H1 (cell line): ENCODE measurements around the gene USPL1. TPM values are rescaled to one million over a fixed set of nuclear protein-coding genes. Genes with fewer than 3 reads are reported as not detected.

Source experiments
- CTCF ChIA-PET: fragments of 300-600 bp; sonication (Branson Sonifier 250); formaldehyde crosslinking; loops from one replicate; lab custom pipeline; 2021; ENCODE audit not compliant: partially characterized antibody; lab: Charles Lee
- POLR2A ChIA-PET: fragments of 300-600 bp; sonication (Branson Sonifier 250); formaldehyde crosslinking; loops from one replicate; lab custom pipeline; 2021; ENCODE audit warnings: inconsistent platforms; ENCODE audit not compliant: partially characterized antibody; lab: Charles Lee
- DNase-seq, 2 experiments: peaks; one replicate each; pipeline versions ENCODE4 v3.0.0 to v3.0.0-alpha.2; 2010 to 2022; ENCODE audit warnings: low spot score in 2 of 2, low read depth in 1 of 2, mixed read lengths in 1 of 2
- FAIRE-seq: peaks from 2 replicates; lab custom pipeline; 2011; peaks lifted over from hg19 to GRCh38; lab: Jason Lieb, UNC
- H2AFZ ChIP-seq: 2 replicates; pipeline ENCODE4 v1.8.1; 2012; ENCODE audit warnings: low read length, inconsistent platforms
- H2AK5ac ChIP-seq: 2 replicates; pipeline ENCODE4 v1.6.1; 2013; ENCODE audit warnings: low read depth, low read length
- H2BK120ac ChIP-seq: replicated peaks from 2 replicates; pipeline ENCODE3; 2013; ENCODE audit warnings: low read depth, low read length, inconsistent platforms
- H2BK12ac ChIP-seq: 2 replicates; pipeline ENCODE4 v1.6.1; 2013; ENCODE audit warnings: low read depth, low read length
- H2BK15ac ChIP-seq: 2 replicates; pipeline ENCODE4 v1.6.1; 2013; ENCODE audit warnings: low read length
- H2BK20ac ChIP-seq: 2 replicates; pipeline ENCODE4 v1.6.1; 2013; ENCODE audit warnings: low read length
- H2BK5ac ChIP-seq: 2 replicates; pipeline ENCODE4 v1.6.1; 2013; ENCODE audit warnings: low read depth, low read length
- H3K14ac ChIP-seq: 2 replicates; pipeline ENCODE4 v1.6.1; 2013; ENCODE audit warnings: inconsistent platforms; ENCODE audit not compliant: insufficient read length
- H3K18ac ChIP-seq: 2 replicates; pipeline ENCODE4 v1.6.1; 2013; ENCODE audit warnings: low read length; ENCODE audit errors: extremely low read depth
- H3K23ac ChIP-seq: 2 replicates; pipeline ENCODE4 v1.6.1; 2013; ENCODE audit warnings: inconsistent platforms; ENCODE audit not compliant: insufficient read length
- H3K23me2 ChIP-seq: 2 replicates; pipeline ENCODE4 v1.6.1; 2013; ENCODE audit warnings: low read depth, low read length
- H3K27ac ChIP-seq: 2 replicates; pipeline ENCODE4 v1.6.1; 2011; ENCODE audit warnings: low read depth, low read length, inconsistent platforms
- H3K27me3 ChIP-seq, 4 experiments: replicated peaks in 1 of 4; 1 replicate in 1 of 4; 2 replicates in 3 of 4; pipeline versions ENCODE4 v1.6.1 to v1.8.1; 2011 to 2013; ENCODE audit warnings: low read length in 3 of 4, mild to moderate bottlenecking in 3 of 4, inconsistent platforms in 2 of 4, mixed read lengths in 2 of 4, moderate library complexity in 1 of 4; ENCODE audit not compliant: control insufficient read depth in 3 of 4, insufficient read depth in 3 of 4; ENCODE audit errors: extremely low read depth in 1 of 4
- H3K36me3 ChIP-seq, 4 experiments: 2 replicates each; pipeline versions ENCODE4 v1.6.1 to v1.8.1; 2011 to 2013; ENCODE audit warnings: mild to moderate bottlenecking in 4 of 4, low read length in 3 of 4, moderate library complexity in 2 of 4, control low read depth in 1 of 4, inconsistent platforms in 1 of 4; ENCODE audit not compliant: insufficient read depth in 4 of 4, control insufficient read depth in 2 of 4
- H3K4ac ChIP-seq: replicated peaks from 2 replicates; pipeline ENCODE3; 2013; ENCODE audit warnings: low read length, low read depth, mixed read lengths, inconsistent platforms; ENCODE audit not compliant: insufficient read length
- H3K4me1 ChIP-seq, 4 experiments: replicated peaks in 1 of 4; 1 replicate in 1 of 4; 2 replicates in 3 of 4; pipeline versions ENCODE4 v1.6.1 to v1.8.1; 2011 to 2013; ENCODE audit warnings: low read length in 3 of 4, inconsistent platforms in 2 of 4, mixed read lengths in 1 of 4; ENCODE audit not compliant: insufficient read depth in 4 of 4, control insufficient read depth in 3 of 4
- H3K4me2 ChIP-seq, 2 experiments: 2 replicates each; pipeline versions ENCODE4 v1.6.1 to v1.8.1; 2011 to 2013; ENCODE audit warnings: low read depth in 2 of 2, low read length in 2 of 2, control low read depth in 1 of 2, inconsistent platforms in 1 of 2, mild to moderate bottlenecking in 1 of 2; ENCODE audit not compliant: insufficient read depth in 1 of 2
- H3K4me3 ChIP-seq, 4 experiments: fragments of 200-600, 300-600 bp in 1 of 4; sonication (generic), shearing (Covaris generic), sonication (Bioruptor Twin) in 1 of 4; 2 replicates each; pipeline versions ENCODE4 v1.5.1 to v1.8.1; 2011 to 2016; ENCODE audit warnings: low read length in 4 of 4, low read depth in 3 of 4, control low read depth in 2 of 4, inconsistent platforms in 2 of 4, mild to moderate bottlenecking in 2 of 4, mixed read lengths in 1 of 4, moderate library complexity in 1 of 4; ENCODE audit not compliant: insufficient read depth in 2 of 4; ENCODE audit errors: extremely low read depth in 1 of 4
- H3K56ac ChIP-seq: replicated peaks from 2 replicates; pipeline ENCODE3; 2013; ENCODE audit warnings: low read depth, mild to moderate bottlenecking, mixed read lengths, low read length, inconsistent platforms; ENCODE audit not compliant: insufficient read length
- H3K79me1 ChIP-seq: 2 replicates; pipeline ENCODE4 v1.6.1; 2013; ENCODE audit warnings: low read depth, low read length, control low read depth
- H3K79me2 ChIP-seq, 2 experiments: 2 replicates each; pipeline versions ENCODE4 v1.6.1 to v1.8.1; 2012 to 2013; ENCODE audit warnings: low read length in 2 of 2, mild to moderate bottlenecking in 2 of 2, inconsistent platforms in 1 of 2; ENCODE audit not compliant: insufficient read depth in 2 of 2, control insufficient read depth in 1 of 2
- H3K9ac ChIP-seq, 4 experiments: replicated peaks in 1 of 4; 1 replicate in 1 of 4; 2 replicates in 3 of 4; pipeline versions ENCODE4 v1.6.1 to v1.8.1; 2011 to 2013; ENCODE audit warnings: low read depth in 3 of 4, low read length in 3 of 4, control low read depth in 2 of 4, mild to moderate bottlenecking in 2 of 4, moderate library complexity in 2 of 4, inconsistent platforms in 1 of 4; ENCODE audit errors: extremely low read depth in 1 of 4
- H3K9me3 ChIP-seq, 2 experiments: 2 replicates each; pipeline versions ENCODE4 v1.6.1 to v1.8.1; 2012 to 2013; ENCODE audit warnings: mild to moderate bottlenecking in 2 of 2, moderate library complexity in 2 of 2, control low read depth in 1 of 2, inconsistent platforms in 1 of 2, low read depth in 1 of 2, low read length in 1 of 2, mixed read lengths in 1 of 2; ENCODE audit not compliant: insufficient read depth in 2 of 2
- H4K20me1 ChIP-seq, 2 experiments: replicated peaks in 1 of 2; 2 replicates each; pipeline versions ENCODE3 to v1.8.1; 2011 to 2013; ENCODE audit warnings: inconsistent platforms in 2 of 2, low read length in 2 of 2, mild to moderate bottlenecking in 1 of 2; ENCODE audit not compliant: insufficient read depth in 2 of 2, control insufficient read depth in 1 of 2
- H4K5ac ChIP-seq: 2 replicates; pipeline ENCODE4 v1.6.1; 2013; ENCODE audit warnings: low read length, low read depth, mixed read lengths, inconsistent platforms; ENCODE audit not compliant: insufficient read length
- H4K8ac ChIP-seq: 2 replicates; pipeline ENCODE4 v1.8.0; 2013; ENCODE audit warnings: mild to moderate bottlenecking, moderate library complexity, low read length, inconsistent platforms; ENCODE audit not compliant: insufficient read depth; ENCODE audit errors: extremely low read depth
- H4K91ac ChIP-seq: replicated peaks from 2 replicates; pipeline ENCODE3; 2013; ENCODE audit warnings: low read length, mixed read lengths, inconsistent platforms; ENCODE audit not compliant: insufficient read length
- E2F6 ChIP-seq: IDR thresholded peaks from 2 replicates; pipeline ENCODE4 v1.6.1; 2012; ENCODE audit warnings: inconsistent platforms
- KDM5A ChIP-seq: fragments of 200-600 bp; IDR thresholded peaks from 2 replicates; pipeline ENCODE4 v1.7.1; 2012; ENCODE audit warnings: mild to moderate bottlenecking, low read length, inconsistent platforms, mixed read lengths
- NANOG ChIP-seq: IDR thresholded peaks from 2 replicates; pipeline ENCODE4 v1.6.1; 2011; ENCODE audit warnings: low read length, low read depth, mild to moderate bottlenecking, inconsistent platforms; ENCODE audit not compliant: insufficient read depth, poor library complexity, severe bottlenecking
- TAF1 ChIP-seq: IDR thresholded peaks from 2 replicates; pipeline ENCODE4 v1.6.1; 2011; ENCODE audit warnings: mild to moderate bottlenecking, low read depth, low read length
- WGBS, 2 experiments: shearing (Covaris generic) in 1 of 2; methylation state at CpG; one replicate each; pipeline versions ENCODE4 v1.1.6 to v1.1.7; 2013 to 2015; ENCODE audit warnings: low lambda C conversion rate in 2 of 2, mixed read lengths in 2 of 2, inconsistent platforms in 1 of 2, low coverage in 1 of 2, missing lambda C conversion rate in 1 of 2; ENCODE audit not compliant: insufficient replicate concordance in 2 of 2, insufficient coverage in 1 of 2, insufficient read length in 1 of 2; ENCODE audit errors: extremely low coverage in 1 of 2, missing lambda C conversion rate in 1 of 2; 5-methylcytosine and 5-hydroxymethylcytosine counted together
- polyA plus RNA-seq, 7 experiments: library from polyadenylated mRNA; depleted of rRNA in 3 of 7; stranded (reverse) in 5 of 7; unstranded in 2 of 7; fragments of >200 nt in 5 of 7; fragments of 200-250 nt in 2 of 7; gene quantifications; 1 replicate in 5 of 7; 2 replicates in 1 of 7; 4 replicates in 1 of 7; pipeline versions ENCODE4 v1.2.1 to v1.2.3, GENCODE V29; 2011 to 2013; ENCODE audit warnings: missing spikeins in 2 of 7, mixed read lengths in 2 of 7
- total RNA-seq: library from RNA; stranded (reverse); fragmentation: NEBNext Ultra II Directional; extraction: Animal tissue kit (Norgen Biotek cat#: 25700); gene quantifications from 2 replicates; pipeline ENCODE4 v1.2.1, GENCODE V29; 2021

The USPL1 gene
- total and polyA plus RNA-seq, 2 of the 8 experiments (the other 6 are each of a cell fraction or from before 2014, with no cell fraction given), result 6.3 to 17.1 TPM

GRCh38 chr13:30624630-30625029, 6.9 kb downstream of the USPL1 start:
- H3K79me1 ChIP-seq, result peaks cover 4% of the 10 kb centered on the region; the same call in 1 of the 2 replicates
- H3K56ac ChIP-seq, result no peak overlapping the region
- ChIA-PET POLR2A (interaction anchor here (1.1 kb wide), 1 partner anchor 41 kb away, joined by 3 read pairs; no protein-coding TSS in a partner anchor), CTCF (interaction anchor here (0.6 to 2.1 kb wide), 2 partner anchors 67 to 178 kb away, joined by 3 to 6 read pairs; no protein-coding TSS in a partner anchor)
- H3K23me2 ChIP-seq, result no peaks in the 10 kb centered on the region
- H3K4me3 ChIP-seq, result no peak overlapping the region
- H2BK120ac ChIP-seq, result no peak overlapping the region
- peaks cover 2 to 23% (median 7%) of the 10 kb centered on the region in 4 experiments; a peak in 7 of 8 replicates for H3K36me3 ChIP-seq
- no peak overlapping the region for H2BK20ac ChIP-seq
- no peak overlapping the region for H4K91ac ChIP-seq
- peaks cover 2 to 72% of the 10 kb centered on the region in 2 experiments; a peak in 3 of 4 replicates for H3K79me2 ChIP-seq
- no peak overlapping the region for H3K9ac ChIP-seq
- H2BK12ac ChIP-seq, result no peak overlapping the region
- no peak overlapping the region for H4K5ac ChIP-seq
- no peak overlapping the region for H2AK5ac ChIP-seq
- H4K20me1 ChIP-seq, result peaks cover 0 to 6% of the 10 kb centered on the region in 2 experiments
- FAIRE-seq (no peak), DNase-seq (no peak)
- H3K14ac ChIP-seq, result no peak overlapping the region
- H2BK15ac ChIP-seq, result no peak overlapping the region
- no peak overlapping the region for H4K8ac ChIP-seq
- H3K4me2 ChIP-seq, result no peak overlapping the region
- H3K23ac ChIP-seq, result no peak overlapping the region
- 90% methylated on average over 1 of the region's 1 CpG; no CpG with 5 or more reads in 1 of the 2 experiments for whole genome bisulfite sequencing, 2 experiments
- no peak overlapping the region for H3K27ac ChIP-seq
- no peaks in the 10 kb centered on the region for H3K9me3 ChIP-seq
- H3K4ac ChIP-seq, result no peak overlapping the region
- TF ChIP-seq KDM5A (no peak), TAF1 (no peak), E2F6 (no peak), NANOG (no peak)
- H2BK5ac ChIP-seq, result no peak overlapping the region
- H3K4me1 ChIP-seq, result no peaks in the 10 kb centered on the region
- no peak overlapping the region for H2AFZ ChIP-seq
- no peak overlapping the region for H3K18ac ChIP-seq
- no peaks in the 10 kb centered on the region for H3K27me3 ChIP-seq
